ENCODE results near the gene TUBB4A.

The TUBB4A gene

DNA sequence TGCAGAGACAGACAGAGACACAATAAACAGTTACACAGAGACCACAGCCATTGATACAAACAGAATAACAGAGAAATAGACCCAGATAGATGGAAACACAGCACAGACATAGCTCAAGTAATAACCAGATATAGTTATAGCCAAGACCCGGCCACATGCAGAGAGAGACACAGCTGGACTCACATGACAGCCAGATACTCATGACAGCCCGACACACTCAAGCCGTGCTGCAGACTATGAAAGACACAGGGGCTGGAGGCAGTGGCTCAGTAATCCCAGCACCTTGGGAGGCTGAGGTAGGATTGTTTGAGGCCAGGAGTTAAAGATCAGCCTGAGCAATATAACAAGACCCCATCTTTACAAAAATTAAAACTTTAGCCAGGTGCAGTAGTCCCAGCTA is 18.9 kb downstream of the TUBB4A start:
- CTCF ChIA-PET = no interaction called here
- DNase-seq (ENCODE audit: low spot score) = no peak
- POLR2A ChIA-PET (ENCODE audit: low non-redundant PET) = no interaction called here
- no peak overlapping the region for H3K27ac ChIP-seq
- TF ChIP-seq, protein P1, sequence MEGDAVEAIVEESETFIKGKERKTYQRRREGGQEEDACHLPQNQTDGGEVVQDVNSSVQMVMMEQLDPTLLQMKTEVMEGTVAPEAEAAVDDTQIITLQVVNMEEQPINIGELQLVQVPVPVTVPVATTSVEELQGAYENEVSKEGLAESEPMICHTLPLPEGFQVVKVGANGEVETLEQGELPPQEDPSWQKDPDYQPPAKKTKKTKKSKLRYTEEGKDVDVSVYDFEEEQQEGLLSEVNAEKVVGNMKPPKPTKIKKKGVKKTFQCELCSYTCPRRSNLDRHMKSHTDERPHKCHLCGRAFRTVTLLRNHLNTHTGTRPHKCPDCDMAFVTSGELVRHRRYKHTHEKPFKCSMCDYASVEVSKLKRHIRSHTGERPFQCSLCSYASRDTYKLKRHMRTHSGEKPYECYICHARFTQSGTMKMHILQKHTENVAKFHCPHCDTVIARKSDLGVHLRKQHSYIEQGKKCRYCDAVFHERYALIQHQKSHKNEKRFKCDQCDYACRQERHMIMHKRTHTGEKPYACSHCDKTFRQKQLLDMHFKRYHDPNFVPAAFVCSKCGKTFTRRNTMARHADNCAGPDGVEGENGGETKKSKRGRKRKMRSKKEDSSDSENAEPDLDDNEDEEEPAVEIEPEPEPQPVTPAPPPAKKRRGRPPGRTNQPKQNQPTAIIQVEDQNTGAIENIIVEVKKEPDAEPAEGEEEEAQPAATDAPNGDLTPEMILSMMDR (conservative IDR thresholded peaks at IDR 0.05; ENCODE audit: low read depth) = no peak

- no peak for DNase-seq (ENCODE audit: low spot score)
- TF ChIP-seq, protein P1 (conservative IDR thresholded peaks at IDR 0.05; ENCODE audit: low read depth) = no peak
- CTCF ChIA-PET = interaction anchor here (0.6 kb wide), 1 partner anchor 349 kb away, joined by 3 read pairs; no protein-coding TSS in a partner anchor
- no peak overlapping the region for H3K27ac ChIP-seq
- POLR2A ChIA-PET (ENCODE audit: low non-redundant PET) = no interaction called here
Measured at GRCh38 chr19:6482343-6482686, 19.8 kb downstream of the TUBB4A start.

DNA sequence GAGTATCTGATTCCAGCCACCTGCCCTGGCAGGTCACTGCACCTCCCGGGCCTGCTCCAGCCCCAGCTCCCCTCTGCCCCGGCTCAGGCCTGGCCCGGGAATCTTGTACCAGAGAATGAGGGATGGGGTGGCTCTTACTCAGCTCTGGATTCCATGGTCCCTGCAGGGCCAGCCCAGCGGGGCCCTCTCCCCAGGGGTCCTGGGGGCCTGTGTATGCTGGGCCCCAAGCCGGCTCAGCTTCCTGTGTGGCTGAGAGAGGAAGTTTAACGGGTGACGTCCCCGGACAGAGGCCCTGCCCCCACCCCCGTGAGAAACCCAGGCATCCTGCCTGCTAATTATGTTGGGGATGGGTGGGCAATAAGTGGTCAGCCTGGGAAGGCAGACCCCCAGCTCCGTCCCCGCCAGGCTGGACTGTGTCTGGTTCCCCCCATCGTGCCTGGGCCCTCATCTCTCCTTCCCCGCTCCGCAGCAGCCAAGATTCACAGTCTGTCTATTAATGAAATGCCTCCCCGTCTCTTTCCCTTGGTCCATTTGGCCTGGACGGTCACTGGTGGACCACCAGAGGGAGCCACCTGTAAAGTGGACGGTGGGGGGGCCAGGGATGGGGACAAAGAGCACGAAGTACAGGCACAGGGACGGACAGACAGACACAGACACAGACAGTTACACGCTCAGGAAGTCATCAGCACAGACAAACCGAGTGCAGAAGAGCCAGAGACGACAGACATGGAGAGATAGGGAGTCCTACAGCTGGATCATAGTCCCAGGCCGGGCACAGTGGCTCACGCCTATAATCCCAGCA is 20.4 kb downstream of the TUBB4A start, which contains the start of gene DENND1C:
TSS of gene DENND1C (minus strand) at position 247 of the 802 bp plus-strand sequence. CDS start at position 155, 92 bp downstream.
- no peak within 1 kb of the TSS for H3K27ac ChIP-seq
- ChIA-PET CTCF (interaction anchor here (0.6 kb wide), 1 partner anchor 350 kb away, joined by 3 read pairs; no protein-coding TSS in a partner anchor), POLR2A (ENCODE audit: low non-redundant PET) (no interaction called here)
- DNase-seq (ENCODE audit: low spot score) = no peak
- TF ChIP-seq, protein P1 (conservative IDR thresholded peaks at IDR 0.05; ENCODE audit: low read depth) = peak; percentile 22

DNA sequence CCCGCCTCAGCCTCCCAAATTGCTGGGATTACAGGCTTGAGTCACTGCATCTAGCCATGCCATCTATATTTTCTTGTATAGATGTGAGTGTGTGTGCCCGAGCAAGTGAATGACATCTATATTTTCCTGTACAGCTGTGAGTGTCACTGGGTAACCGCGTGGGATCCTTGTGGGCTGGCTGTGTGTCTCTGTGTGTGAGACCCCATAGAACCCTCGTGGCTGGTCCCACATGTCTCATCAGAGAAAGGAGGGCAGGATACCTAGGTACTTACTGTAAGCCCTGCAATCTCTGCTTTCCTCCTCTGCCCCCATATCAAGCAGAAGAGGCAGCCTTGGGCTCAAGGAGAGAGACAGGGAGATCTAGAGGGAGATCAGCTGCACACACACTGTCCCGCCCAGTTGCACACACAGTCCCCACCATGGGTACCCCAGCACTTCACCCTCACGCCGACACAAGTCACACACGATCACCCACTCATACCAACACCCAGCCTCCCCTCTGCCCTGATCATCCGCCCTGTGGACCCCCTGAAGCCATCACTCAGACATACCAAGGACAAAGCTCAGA is 21.2 kb downstream of the TUBB4A start:
- TF ChIP-seq, protein P1 (conservative IDR thresholded peaks at IDR 0.05; ENCODE audit: low read depth) = no peak
- no peak for DNase-seq (ENCODE audit: low spot score)
- CTCF ChIA-PET = no interaction called here
- no peak overlapping the region for H3K27ac ChIP-seq
- POLR2A ChIA-PET (ENCODE audit: low non-redundant PET) = no interaction called here

- POLR2A ChIA-PET (ENCODE audit: low non-redundant PET) = no interaction called here
- CTCF ChIA-PET = no interaction called here
- no peak overlapping the region for H3K27ac ChIP-seq
- DNase-seq (ENCODE audit: low spot score) = no peak
- TF ChIP-seq, protein P1 (conservative IDR thresholded peaks at IDR 0.05; ENCODE audit: low read depth) = no peak
Measured at GRCh38 chr19:6479836-6480398, 22.2 kb downstream of the TUBB4A start.

- POLR2A ChIA-PET (ENCODE audit: low non-redundant PET) = no interaction called here
- H3K27ac ChIP-seq = no peak overlapping the region
- CTCF ChIA-PET = no interaction called here
- no peak for DNase-seq (ENCODE audit: low spot score)
- TF ChIP-seq, protein P1 (conservative IDR thresholded peaks at IDR 0.05; ENCODE audit: low read depth) = no peak
Measured at GRCh38 chr19:6478815-6479214, 23.3 kb downstream of the TUBB4A start.
